Left colon (tissue), 2 donors: ENCODE data around the gene LRRK1. TPM values are rescaled to one million over a fixed set of nuclear protein-coding genes. Genes with fewer than 3 reads are reported as not detected.

Source experiments
- ATAC-seq: fragments of 200-7000 bp; cut with Tn5 transposase; one replicate; pipeline ENCODE4 v1.9.1; 2020; ENCODE audit warnings: mild to moderate bottlenecking, moderate library complexity
- DNase-seq, 2 donors: peaks; one replicate each; pipeline ENCODE4 v3.0.0-alpha.2; 2020
- intact Hi-C, 2 donors: fragments of 100-400 bp; cut with DNase I in 1 of 2; cut with micrococcal nuclease in 1 of 2; formaldehyde crosslinking; loops; one replicate each; pipeline versions ENCODE4 v1.11.2 to v1.14.0; 2022; cut with DNase I, micrococcal nuclease
- total RNA-seq, 2 donors: library from RNA; stranded (reverse); fragmentation: NEBNext Ultra II Directional; extraction: Animal tissue kit (Norgen Biotek cat#: 25700); gene quantifications; one replicate each; pipeline ENCODE4 v1.2.1, GENCODE V29; 2021
- donor health status: DM: no; HTN: no; CAD: no.
- donor health status: DM: yes; HTN: yes; CAD: no.

The LRRK1 gene
- total RNA-seq, 2 donors from 2014 or later, result 46.6 to 52.7 TPM

GRCh38 chr15:101105059-101105891, 186.1 kb downstream of the LRRK1 start:
- ATAC-seq (peak; percentile 25), DNase-seq (no peak)
- intact Hi-C loops, result no loop called here

DNA sequence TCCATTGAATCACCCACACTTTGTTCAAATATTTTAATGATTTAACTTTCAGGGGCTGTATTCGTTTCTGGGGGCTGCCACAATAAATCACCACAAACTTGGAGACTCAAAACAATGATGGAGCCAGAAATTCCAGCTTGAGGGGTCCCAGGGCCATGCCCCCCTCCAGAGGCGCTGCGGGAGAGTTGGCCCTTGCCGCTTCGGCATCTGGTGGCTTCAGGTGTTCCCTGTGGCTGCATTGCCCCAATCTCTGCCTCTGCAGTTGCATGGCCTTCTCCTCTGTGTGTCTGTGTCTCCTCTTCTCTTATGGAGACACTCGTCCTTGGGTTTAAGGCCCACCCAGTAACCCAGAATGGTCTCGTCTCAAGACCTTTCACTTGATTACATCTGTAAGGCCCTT, 187.9 kb downstream of the LRRK1 start:
- intact Hi-C loops, result no loop called here
- no peak for ATAC-seq
- DNase-seq, result no peak

DNA sequence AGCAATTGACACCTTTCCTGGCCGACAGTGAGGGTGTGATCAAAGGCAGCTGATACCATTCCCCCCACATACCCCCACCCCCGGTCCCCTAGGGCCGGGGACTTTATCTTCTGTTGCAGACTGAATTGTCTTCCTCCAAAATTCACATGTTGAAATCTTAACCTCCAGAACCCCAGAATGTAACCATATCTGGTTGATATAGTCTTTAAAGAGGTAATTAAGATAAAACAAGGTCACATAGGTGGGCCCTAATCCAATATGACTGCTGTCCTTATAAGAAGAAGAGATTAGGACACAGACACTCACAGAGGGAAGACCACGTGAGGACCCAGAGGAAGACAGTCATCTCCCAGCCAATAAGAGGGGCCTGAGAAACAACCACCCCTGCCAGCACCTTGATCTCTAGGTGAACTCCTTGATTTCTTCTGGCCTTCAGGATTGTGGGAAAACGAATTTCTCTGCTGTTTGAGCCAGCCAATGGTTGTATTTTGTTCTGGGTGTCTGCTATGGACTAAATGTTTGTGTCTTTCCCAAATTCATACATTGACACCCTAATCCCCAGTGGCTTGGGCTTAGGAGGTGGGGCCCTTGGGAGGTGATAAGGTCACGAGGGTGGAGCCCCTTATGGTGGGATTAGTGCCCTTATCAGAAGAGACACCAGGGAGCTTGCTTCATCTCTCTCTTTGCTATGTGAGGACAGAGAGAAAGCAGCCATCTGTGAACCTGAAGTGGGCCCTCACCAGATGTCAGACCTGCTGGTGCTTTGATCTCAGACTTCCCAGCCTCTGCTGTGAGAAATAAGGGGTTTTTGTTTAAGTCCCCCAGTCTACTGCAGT, 188.7 kb downstream of the LRRK1 start:
- intact Hi-C loops, result no loop called here
- ATAC-seq, result no peak
- no peak for DNase-seq

GRCh38 chr15:101108461-101108775, 189.3 kb downstream of the LRRK1 start:
- no peak for ATAC-seq
- DNase-seq, result no peak

DNA sequence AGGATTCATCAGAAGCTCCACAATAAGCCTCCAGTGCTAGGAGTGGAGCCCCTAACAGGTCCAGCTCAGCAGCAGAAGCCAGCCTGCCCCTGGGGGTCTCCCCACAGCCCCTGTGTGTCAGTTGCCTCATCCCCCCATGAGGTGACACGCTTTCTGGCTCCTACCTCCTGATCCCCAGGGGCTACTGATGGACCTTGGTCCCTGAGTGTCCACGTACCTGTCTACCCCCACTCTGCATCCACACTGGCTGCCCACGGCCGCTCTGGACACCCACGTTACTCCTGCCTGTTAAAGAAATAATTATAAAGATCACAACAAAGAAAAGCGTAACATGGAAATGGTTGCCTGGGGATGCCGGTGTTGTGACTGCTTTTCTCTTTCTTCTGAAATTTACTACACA, 189.6 kb downstream of the LRRK1 start:
- DNase-seq (no peak), ATAC-seq (no peak)
- intact Hi-C loops, result no loop called here

More at GRCh38 chr15:101108461-101108775, 189.3 kb downstream of the LRRK1 start:
- intact Hi-C loops, result no loop called here

- DNase-seq (no peak), ATAC-seq (no peak)
- intact Hi-C loops, result no loop called here
These were observed 191.8 kb downstream of the LRRK1 start for GRCh38 chr15:101110681-101111569.

DNA sequence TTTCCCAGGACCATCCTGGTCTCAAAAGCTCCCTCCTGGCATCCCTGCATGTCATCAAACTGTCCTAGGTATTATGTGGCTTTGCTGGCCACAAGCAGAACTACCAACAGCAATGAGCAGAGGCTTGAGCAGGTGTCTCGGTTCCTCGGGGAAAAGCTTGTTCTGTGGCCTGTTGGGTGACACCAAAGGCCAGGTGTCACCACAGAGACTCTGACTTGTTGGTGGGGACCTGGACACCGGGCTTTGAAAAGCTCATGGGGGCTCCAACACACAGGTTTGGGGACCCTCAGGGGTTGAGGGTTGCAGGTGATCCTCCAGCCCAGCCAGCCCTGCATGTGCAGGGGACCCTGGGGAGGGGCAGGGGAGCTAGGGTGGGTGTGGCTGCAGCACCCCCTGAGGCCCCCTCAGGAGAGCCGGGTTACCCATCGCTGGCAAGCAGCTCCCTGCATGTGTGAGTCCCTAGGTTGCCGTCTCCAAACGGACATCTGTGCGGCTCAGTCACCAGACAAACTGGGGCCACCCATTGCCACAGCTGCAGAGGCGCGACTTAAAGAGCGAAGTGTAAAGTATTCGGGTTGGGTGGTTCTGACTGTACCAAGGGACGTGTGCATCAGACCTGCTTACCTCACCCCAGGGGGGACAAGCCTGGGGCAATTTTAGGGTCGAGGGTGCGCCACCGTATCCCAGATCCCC, 192.6 kb downstream of the LRRK1 start:
- no peak for ATAC-seq
- intact Hi-C loops, result no loop called here

DNA sequence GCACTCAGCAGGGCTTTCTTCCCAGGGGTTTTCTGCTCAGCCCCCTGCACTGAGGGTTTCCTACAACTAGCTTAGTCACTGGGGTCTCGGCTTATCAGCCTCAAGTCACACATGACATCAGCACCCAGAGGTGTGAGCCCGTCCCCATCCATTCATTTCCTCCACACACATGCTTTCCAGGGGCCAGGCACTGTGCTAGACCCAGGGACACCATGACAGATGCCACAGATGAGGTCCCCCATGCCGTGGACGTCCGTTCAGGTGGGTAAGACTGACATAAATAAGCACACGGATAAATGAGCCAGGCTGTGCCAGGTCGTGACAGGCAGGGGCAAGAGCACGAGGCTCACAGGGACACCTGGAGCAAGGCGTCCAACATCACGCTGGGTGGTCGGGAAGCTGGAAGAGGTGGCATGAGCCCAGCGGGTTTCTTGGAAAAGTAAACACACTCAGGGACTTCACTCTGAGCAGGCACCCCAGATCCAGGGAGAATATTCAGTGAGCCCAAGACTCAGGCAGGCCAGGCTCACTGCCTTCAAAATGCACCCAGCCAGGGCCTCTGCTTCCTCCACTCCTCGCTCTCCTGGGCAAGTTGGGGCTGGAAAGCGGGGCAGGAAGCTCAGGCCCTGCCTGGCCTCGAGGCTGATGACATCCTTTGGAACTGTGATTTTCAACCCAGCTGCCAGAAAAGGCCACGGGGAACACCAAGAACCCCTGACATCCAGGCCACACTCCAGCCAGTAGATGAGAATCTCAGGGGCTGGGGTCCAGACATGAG, 193.4 kb downstream of the LRRK1 start:
- intact Hi-C loops, result no loop called here
- no peak for DNase-seq
- ATAC-seq, result no peak

More for the DNA sequence above, 192.6 kb downstream of the LRRK1 start:
- no peak for DNase-seq

- intact Hi-C loops, result no loop called here
- DNase-seq (no peak), ATAC-seq (no peak)
These were observed 194.2 kb downstream of the LRRK1 start for GRCh38 chr15:101113114-101114005.

- ATAC-seq, result no peak
- DNase-seq, result no peak
- intact Hi-C loops, result no loop called here
These were observed 195.0 kb downstream of the LRRK1 start for GRCh38 chr15:101114166-101114565.

- intact Hi-C loops, result no loop called here
- ATAC-seq (no peak), DNase-seq (no peak)
These were observed 195.5 kb downstream of the LRRK1 start for GRCh38 chr15:101114610-101115009.

DNA sequence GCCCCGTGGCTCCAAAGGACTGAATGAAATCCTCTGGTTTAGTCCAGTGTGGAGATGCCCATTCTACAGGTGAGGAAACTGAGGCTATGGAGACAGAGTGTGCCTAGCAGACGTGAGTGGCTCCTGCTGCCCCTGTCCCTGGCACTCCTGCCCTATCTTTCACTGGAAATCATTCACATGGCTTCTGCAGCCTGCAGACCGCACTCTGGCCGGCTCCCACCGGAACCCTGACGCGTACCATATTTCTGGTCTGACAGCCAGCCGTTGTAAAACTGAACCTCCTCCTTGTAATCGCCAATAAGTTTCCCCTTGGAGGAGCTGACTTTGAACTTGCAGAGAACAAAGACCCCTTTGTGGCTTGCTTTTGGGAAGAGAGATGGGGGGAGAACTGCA, 196.2 kb downstream of the LRRK1 start:
- ATAC-seq (no peak), DNase-seq (no peak)
- intact Hi-C loops, result no loop called here

DNA sequence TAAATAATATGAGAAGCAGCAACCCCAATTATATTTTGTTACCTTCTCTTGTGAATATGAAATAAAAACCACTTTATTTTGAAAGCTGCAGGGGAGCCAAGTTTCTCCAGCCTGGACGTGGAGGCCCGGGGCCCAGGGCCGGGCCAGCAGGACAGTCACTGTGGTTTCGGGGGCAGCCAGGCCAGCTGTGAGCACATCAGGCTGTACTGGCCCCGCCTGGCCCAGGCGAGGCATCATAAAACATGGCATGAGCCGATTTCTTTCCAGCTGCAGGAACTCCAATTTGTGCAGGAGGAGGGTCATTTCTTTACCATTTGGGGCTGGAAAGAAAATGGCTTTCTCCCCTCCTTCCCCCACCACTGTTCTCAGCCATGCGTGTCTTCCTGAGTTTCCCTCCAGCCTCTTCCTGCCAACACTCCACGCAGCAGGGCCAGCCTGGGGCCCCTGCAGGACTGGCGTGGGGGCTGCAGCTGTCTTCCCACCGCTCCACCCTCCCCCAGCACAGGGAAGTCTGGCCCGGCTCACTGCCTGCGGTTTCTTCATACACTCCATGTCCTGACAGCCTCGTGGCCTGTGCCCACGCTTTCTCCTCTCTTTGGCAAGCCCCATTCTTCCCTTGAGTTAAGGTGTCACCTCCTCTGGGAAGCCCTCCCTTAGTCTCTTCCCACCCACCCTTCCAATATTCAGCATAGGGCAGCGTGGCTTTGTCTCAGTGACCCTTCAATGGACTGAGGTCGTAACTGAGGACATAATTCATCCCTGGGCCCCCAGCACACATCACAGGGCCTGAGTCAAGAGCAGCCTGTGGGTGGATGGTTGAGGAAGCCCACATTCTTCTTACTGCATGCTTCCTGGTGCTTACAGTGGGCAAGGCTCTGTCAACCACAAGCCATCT, 196.9 kb downstream of the LRRK1 start:
- DNase-seq, result no peak
- ATAC-seq, result no peak
- intact Hi-C loops, result no loop called here

- no peak for ATAC-seq
- intact Hi-C loops, result no loop called here
- no peak for DNase-seq
These were observed 197.5 kb downstream of the LRRK1 start for GRCh38 chr15:101116681-101116976.

- intact Hi-C loops, result no loop called here
- ATAC-seq (no peak), DNase-seq (no peak)
These were observed 199.0 kb downstream of the LRRK1 start for GRCh38 chr15:101118116-101118515.

DNA sequence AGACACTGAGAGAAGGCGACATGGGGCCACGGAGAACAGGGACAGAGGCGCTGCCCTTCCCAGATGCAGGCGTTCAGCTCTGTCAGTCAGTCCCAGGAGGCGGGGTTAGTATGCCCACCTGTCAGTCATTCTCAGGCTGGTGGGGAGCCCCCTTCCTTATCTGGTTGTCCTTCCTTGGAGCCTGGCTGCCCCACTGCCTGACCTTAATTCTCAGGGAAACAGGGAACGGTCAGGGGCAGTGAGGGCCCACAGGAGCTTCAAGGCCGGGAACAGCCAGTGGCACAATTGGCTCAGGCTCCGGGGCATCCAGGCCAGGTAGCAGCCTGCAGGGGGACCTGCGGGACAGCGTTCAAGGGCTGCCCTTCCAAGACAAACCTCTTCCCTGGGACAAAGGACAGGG, 199.5 kb downstream of the LRRK1 start:
- no peak for ATAC-seq
- intact Hi-C loops, result no loop called here

More for the DNA sequence above, 199.5 kb downstream of the LRRK1 start:
- no peak for DNase-seq
